Fibroblast of skin of back (primary cell): ENCODE measurements around the gene RAPSN.

Experiments used
- DNase-seq: peaks from one replicate; pipeline ENCODE4 v3.0.0-alpha.2; 2013

Gene RAPSN

DNA sequence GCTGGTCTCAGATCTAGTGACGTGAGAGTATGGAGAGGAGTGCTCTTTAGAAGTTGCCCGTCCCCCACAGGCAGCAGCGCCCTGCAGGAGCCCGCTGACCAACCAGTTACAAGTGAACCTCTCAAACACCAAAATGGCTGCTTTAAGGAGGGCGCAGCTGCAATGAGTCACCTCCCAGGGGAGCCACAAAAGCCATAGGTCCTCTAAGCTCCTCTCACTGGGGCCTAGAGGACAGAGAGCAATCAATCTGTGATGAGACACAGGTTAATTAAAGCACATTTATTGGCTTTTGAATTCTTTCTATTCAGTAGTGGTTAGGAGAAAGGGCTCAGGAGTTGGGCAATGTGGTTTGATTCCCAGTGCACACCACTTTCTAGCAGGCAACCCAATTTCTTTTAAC, 15.5 kb upstream of the RAPSN start:
- peak; percentile 36 for DNase-seq

DNA sequence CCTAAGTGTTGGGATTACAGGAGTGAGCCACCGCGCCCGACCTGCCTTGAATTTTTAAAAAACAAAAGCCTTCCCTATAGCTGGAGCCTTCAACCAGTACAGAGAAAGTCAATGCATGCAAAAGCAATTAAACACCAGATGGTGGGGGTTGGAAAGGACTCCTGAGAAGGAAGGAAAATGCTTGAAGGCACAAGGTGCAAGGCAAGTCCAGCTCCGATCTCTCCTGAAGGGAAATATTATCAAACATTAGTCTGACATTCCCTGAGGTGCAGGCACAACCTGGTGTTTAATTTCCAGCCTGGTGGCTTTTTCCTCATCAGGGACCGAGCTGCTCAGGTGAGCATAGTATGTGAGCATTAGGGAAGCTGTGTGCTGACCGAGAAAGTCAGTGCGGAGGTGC, 12.9 kb upstream of the RAPSN start:
- no peak for DNase-seq

DNA sequence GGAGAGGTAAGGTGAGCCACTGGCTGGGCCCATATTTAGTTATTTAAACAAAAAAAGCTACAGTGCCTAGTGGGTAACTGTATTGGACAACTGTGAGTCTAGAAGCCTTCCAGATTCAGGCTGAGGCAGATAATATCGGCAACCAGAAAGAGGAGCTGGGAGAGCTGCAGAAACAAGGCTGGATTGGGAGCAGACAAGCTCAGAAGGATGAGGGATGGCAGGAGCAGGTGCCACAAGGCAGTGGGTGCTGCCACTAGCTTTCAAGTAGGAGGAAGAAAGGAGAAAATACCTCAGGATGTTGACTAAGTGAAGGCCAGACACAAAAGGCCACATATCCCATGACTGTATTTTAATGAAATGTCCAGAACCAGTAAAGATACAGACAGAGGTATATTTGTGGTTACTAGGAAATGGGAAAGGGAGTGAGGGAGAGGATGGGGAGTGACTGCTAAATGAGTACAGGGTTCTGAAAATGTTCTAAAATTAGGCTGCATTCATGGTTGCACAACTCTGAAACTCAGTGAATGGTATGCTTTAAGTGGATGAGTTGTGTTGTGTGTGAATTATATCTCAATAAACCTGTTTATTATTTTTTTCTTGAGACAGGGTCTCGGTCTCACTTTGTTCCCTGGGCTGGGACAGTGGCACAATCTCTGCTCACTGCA, 11.8 kb upstream of the RAPSN start:
- DNase-seq: no peak

DNA sequence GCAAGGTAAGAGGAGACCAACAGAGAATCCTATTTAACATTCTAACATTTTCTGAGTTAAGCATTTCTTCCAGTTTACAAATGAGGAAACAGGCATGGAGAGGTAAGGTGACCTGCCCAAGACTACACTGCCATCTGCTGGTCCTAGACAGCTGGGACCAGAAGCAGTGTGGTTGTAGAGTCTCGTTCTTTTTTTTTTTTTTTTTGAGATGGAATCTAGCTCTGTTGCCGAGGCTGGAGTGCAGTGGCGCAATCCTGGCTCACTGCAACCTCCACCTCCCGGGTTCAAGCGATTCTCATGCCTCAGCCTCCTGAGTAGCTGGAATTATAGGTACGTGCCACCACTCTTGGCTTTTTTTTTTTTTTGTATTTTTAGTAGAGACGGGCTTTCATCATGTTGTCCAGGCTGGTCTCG, 5.3 kb upstream of the RAPSN start:
- DNase-seq: peak; percentile 80

DNA sequence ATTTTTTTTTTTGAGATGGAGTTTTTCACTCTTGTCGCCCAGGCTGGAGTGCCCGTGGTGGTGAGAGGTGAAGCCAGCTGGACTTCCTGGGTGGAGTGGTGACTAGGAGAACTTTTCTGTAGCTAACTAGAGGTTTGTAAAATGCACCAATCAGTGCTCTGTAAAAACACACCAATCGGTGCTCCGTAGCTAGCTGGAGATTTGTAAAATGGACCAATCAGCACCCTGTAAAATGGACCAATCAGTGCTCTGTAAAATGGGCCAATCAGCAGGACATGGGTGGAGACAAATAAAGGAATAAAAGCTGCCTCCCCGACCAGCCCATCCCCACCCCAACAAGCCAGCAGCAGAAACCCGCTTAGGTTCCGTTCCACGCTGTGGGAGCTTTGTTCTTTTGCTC, 4.4 kb upstream of the RAPSN start:
- DNase-seq: no peak

DNA sequence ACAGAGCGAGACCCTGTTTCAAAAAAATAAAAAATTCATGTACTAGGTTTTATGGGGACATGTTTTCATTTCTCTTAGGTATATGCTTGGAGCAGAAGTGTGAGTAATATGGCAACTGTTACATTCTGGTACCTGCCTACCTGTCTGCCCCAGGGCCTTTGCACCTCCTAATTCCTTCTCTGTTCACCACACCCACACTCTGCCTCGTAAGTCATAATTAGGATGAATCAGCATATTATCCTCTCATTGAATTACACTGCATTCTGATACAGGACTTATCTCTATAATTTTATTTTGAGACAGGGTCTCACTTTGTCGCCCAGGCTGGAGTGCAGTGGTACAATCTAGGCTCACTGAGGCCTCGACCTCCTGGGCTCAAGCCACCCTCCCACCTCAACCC, 3.1 kb upstream of the RAPSN start:
- no peak for DNase-seq

DNA sequence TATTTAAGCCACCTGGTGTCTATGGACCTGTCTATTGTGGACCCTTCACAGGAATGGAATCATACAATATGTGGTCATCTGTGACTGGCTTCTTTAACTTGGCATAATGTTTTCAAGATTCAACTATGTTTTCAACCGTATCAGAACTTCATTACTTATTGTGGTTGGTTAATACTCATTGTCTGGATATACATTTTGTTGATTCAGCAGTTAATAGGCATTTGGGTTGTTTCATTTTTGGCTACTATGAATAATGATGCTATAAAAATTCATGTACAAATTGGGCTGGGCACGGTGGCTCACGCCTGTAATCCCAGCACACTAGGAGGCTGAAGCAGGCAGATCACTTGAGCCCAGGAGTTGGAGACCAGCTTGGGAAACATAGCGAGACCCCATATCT, 2.5 kb upstream of the RAPSN start:
- no peak for DNase-seq

DNA sequence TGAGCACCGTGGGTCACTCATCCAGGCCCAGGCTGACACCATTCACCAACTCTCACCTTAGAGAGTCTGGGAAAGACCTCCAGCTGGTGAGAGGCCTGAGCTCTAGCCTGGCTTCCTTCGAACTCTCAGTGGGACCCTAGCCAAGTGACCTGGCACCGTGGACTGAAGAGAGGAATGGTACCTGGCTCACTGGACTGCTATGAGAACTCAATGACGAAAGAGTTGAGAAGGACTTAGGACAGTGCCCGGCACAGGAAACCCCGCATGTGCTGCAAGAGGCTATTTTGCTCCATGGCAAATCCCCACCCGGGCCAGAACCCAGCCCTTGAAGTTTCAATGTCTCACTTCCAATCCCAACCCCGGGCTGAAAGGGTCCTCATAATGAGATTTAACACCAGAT, 605 bp upstream of the RAPSN start:
- DNase-seq: no peak

DNA sequence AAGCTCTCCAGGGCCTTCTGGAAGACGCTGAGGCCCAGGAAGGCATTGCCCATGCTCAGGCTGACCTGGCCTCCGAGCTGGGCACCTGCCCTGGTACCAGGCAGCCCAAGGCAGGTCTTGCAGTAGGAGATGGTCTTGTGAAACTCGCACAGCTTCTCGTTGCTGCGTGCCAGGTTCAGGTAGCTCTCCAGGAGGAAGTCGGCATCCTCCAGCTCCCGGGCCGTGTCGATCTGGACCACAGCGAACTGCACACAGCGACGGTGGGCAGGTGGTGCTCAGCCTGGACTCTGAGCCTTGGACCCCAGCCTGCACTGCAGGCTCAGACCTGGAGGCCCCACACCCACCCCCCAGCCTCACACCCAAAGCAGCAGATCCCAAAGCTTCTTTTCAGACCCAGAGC, 1.0 kb downstream of the RAPSN start:
- no peak for DNase-seq

DNA sequence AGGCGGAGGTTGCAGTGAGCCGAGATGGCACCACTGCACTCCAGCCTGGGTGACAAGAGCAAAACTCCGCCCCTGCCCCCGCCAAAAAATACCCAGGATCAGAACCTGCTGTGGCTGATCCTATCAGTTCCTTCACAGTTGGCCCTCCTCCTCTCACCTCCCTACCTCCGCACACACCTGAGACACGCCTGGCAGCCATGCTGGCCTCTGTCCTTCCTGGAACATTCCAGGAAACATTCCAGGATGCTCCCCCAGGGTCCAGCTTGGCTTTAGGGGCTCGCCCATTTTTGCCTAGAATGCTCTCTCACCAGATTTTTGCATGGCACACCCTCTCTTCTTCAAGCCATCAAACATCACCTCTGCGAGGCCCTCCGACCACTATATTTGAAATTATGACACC, 2.1 kb downstream of the RAPSN start:
- no peak for DNase-seq

DNA sequence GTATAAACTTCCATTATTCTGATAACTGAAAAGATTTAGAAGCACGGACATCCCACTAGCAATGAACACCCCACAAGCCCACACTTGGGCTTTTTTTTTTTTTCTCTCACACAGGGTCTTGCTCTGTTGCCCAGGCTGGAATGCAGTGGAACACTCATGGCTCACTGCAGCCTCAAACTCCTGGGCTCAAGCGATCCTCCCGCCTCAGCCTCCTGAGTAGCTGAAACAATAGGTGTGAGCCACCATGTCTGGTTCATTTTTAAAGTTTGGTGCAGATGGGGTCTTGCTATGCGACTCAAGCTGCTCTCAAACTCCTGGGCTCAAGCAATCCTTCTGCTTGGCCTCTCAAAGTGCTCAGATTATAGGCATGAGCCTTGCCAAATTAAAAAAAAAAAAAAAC, 3.1 kb downstream of the RAPSN start:
- no peak for DNase-seq

DNA sequence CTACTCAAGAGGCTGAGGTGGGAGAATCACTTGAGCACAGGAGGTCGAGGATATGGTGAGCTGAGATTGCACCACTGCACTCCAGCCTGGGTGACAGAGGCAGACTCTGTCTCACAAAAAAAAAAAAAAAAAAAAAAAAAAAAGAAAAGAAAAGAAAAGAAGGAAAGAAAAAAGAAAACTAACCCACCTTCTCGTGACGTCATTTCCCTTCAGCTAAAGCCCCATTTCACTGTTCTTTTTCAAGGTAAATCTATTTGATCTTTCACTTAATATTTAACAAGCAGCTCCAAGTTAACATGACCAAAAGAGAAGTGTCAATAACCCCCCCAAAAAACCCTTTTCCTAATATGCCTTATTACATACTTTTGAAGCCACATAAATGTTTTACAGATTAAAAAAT, 5.1 kb downstream of the RAPSN start:
- no peak for DNase-seq

DNA sequence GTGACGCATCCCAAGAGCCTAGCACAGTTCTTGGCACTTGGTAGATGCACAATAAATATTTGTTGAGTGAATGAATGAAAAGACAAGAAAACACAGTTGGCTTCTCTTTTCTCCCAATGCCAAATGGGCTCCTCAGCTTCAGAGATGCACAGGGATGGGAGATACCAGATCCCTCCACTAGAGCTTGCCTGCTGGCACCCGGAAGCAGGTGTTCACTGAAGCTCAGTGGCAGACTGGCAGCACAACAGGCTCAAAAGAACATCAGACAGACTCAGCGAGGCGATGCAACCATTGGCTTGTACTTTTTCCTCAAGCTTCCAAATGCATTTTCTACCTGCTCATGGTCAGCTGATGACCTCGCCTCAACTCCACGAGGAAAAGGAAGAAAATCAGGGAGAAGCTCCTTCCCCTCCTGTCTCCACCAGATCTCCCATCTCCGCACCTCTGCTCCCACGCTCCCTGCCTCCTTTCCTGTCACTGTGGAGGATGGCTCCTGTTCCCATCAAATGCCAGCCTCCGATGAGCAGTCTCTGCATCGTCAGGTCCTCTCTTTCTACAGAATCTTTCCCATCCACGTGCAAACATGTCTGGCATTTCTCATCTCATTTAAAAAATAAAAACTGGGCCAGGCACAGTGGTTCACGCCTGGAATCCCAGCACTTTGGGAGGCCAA, 5.8 kb downstream of the RAPSN start:
- no peak for DNase-seq

DNA sequence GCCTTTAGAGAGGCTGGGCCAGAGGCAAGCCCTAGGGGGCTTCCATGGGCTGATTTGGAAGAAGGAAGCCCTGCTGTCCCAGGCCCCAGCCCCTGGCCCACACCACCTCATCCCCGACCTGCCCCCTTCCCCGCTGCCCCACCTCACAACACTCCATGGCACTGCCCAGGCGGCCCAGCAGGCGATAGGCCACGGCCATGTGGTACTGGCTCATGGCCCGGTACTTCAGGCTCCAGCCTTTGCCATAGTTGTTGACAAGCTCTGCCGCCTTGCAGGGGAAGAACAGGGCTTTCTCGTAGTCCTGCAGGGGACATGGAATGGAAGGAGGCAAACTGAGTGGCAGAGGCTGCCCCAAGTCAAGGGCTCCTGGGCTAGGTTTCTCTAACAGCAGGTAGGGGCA, 6.4 kb downstream of the RAPSN start:
- DNase-seq: no peak

DNA sequence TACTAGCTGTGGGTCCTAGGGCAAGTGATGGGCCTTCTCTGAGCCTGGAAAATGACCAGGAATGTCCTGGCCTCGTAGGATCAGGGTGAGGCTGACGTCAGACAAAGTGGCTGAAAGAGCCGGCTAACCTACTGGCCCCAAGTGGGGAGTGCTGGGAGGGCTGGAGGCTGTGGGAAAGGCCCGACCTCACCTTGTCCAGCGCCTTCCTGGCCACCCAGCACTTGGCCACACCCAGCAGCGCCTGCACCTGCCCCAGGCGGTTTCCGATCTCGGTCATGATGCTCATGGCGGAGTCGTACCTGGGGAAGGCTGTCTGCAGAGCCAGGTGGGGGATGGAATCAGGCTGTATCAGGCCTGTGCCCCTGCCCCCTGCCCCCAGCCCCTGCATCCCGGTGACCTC, 7.5 kb downstream of the RAPSN start:
- no peak for DNase-seq

DNA sequence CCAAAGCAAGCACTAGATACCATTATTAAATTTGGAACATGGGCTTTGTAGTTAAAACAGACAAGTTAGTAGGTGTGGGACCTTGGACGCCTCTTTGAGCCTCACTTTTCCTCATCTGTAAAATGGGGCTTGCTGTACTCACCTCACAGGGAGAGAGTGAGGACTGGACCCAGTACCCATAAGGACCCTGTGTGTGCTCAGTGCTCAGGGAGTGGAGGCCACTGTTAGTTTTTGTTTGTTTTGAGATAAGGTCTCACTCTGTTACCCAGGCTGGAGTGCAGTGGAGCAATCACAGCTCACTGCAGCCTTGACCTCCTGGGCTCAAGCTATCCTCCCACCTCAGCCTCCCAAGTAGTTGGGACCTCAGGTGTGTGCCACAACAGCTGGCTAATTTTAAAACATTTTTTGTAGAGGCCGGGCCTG, 8.9 kb downstream of the RAPSN start:
- no peak for DNase-seq

DNA sequence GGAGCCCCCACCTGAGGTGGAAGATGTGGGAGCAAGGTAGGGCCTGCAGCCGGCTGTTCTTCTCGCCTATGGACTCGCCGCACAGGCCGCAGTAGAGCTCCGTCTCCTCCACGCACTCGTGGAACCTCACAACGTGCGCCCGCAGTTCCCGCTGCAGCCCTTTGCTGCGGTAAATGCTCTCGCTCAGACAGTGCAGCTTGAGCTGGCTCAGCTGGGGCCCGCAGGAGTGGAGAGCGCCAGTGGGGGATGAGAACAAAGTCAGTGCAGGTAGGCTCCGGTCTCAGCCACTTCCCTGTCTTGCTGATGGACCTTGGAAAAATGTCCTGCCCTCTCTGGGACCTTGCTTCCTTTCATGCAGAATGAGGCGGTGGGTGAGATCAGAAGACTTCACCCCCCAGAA, 10.2 kb downstream of the RAPSN start:
- DNase-seq: no peak

DNA sequence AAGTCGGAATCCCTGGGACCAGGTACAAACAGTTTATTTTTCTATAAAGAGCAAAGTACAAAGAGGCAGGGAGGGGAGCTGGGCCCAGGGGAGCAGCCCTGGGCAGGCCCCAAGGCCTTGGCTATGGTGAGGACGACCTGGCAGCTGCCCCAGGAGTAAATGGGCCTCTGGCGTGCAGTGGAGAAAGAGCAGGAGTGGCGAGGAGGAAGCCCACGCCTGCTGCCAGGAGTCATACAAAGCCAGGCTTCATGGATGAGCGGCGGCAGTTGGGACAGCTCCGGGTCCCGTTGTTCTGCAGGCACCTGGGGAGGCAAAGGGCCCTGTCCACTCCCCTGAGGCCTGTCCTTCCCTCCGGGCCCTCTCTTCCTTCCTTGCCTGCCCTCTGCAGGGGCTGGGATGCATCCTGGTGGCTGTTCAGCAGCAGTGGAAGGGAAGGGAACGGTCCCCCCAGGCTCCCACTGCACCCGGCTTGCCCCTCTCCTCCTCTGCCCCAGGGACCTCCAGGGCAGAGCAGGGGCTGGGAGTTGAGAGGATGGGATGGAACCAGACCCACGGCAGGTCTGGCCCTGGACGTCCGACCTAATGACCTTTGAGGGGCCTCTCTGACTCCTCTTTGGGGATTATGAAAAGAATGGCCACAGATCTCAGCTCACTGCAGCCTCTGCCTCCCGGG, 11.1 kb downstream of the RAPSN start:
- no peak for DNase-seq

DNA sequence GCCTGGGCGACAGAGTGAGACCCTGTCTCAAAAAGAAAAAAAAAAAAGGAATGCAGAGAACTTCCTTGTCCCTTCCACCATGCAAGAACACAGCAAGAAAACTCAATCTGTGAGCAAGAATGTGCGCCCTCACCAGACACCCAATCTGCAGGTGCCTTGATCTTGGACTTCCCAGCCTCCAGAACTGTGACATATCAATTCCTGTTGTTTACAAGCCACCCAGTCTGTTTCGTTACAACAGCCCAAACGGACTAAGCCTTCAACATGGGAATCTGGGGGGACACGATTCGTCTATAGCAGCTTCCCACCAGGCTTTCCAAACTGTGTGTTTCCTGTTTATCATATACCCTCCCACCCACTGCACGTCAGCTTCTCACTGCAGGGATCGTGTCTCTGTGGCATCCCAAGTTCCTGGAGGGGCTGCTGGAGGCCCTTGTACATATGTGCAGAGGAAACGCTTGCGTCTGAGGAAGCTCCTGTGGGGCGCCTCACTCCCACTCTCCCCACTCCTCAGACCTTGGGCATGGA, 11.7 kb downstream of the RAPSN start:
- DNase-seq: no peak

DNA sequence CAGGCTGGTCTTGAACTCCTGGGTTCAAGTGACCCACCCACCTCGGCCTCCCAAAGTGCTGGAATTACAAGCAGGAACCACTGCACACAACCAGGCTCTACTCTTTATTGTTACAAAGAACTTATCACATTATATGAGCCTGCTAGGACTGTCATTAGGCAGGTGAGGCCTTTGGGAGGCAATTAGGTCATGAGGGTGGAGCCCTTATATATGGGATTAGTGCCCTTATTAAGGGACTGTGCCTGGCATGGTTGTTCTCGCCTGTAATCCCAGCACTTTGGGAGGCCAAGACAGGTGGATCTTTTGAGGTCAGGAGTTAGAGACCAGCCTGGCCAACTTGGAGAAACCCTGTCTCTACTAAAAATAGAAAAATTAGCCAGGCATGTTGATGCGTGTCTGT, 12.2 kb downstream of the RAPSN start:
- DNase-seq: no peak

DNA sequence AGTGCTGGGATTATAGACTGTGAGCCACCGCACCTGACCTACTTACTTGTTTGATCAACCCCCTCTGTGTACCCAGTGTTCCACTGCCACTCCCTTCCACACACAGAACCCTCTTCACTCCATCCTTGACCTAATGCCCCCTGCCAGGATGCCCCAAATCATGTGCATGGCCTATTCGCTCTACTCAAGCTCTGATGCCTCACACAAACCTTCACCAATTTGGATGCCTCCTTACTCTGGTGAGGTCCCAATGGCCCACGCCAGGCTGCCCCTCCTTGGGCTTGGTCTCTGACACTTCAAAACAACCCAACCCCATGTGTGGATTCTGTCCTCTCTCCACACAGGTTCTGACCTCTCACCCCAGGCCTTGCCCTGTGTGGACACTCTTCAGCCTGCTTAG, 13.2 kb downstream of the RAPSN start:
- no peak for DNase-seq

DNA sequence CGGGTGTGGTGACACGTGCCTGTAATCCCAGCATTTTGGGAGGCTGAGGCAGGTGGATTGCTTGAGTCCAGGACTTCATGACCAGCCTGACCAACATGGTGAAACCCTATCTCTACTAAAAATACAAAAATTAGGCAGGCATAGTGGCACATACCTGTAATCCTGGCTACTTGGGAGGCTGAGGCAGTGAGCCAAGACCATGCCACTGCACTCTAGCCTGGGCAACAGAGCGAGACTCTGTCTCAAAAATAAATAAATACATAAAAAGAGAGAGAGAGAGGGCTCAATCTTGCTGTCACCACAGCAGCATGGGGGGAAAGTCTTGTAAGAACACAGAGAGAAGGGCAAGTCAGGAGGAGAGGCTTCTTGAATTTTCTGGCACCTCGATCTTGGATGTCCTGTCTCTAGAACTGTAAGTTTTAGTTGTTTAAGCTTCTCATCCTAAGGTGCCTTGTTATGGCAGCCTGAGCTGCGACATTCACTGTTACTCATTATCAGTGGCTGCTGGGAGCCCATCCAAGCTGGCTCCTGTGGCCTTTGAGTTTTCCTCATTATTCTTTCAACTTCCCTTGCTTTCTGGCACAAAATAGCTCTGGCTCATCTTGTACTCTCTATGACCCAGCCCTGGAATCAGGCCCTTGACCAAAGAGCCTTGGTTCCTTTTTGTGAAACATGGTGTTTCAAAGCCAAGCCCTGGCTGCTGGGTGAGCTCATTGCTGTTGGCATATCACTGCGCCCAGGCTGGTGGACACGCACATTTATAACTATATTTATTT, 14.7 kb downstream of the RAPSN start:
- DNase-seq: no peak

DNA sequence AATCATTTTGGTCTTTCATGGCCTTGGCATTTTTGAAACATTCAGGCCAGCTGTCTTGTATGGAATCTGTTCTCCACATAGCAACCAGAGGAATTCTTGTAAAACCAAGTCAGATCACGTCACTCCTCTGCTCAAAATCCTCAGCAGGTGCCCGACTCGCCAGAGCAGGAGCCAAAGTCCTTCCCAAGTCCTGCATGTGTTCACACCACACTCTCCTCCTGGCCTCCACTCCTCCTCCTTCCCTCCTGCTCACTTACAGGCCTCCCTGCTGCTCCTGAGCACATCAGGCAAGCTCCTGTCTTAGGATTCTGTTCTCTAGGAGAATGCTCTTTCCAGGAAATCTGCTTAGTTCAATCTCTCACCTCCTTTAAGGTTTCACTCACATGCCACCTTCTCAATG, 15.8 kb downstream of the RAPSN start:
- DNase-seq: no peak
